ENCODE results near the gene APOL3. TPM values are rescaled to one million over a fixed set of nuclear protein-coding genes. Genes with fewer than 3 reads are reported as not detected.

APOL3 gene
- total RNA-seq, 1 donor from 2014 or later = not detected

DNA sequence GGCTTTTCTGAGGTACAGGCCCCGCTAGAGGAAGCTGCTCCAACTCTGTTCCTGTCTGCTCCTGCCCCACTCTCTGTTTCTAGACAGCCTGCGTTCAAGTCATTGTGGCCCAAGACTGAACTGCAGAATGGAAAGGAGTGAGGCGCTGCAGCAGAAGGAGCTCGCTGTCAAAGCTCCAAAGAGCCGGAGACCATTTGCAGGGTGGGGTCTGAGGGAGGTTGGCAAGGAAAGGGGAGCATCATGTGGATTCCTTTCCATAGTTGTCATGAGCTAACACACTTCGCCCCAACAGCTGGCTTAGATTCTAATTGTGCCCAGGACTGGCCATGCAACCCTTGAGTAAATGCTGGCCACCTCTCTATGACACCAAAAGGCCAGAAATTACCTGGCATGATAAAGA, 22.3 kb upstream of the APOL3 start:
- TF ChIP-seq, protein P1, sequence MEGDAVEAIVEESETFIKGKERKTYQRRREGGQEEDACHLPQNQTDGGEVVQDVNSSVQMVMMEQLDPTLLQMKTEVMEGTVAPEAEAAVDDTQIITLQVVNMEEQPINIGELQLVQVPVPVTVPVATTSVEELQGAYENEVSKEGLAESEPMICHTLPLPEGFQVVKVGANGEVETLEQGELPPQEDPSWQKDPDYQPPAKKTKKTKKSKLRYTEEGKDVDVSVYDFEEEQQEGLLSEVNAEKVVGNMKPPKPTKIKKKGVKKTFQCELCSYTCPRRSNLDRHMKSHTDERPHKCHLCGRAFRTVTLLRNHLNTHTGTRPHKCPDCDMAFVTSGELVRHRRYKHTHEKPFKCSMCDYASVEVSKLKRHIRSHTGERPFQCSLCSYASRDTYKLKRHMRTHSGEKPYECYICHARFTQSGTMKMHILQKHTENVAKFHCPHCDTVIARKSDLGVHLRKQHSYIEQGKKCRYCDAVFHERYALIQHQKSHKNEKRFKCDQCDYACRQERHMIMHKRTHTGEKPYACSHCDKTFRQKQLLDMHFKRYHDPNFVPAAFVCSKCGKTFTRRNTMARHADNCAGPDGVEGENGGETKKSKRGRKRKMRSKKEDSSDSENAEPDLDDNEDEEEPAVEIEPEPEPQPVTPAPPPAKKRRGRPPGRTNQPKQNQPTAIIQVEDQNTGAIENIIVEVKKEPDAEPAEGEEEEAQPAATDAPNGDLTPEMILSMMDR (IDR thresholded peaks at IDR 0.05; ENCODE audit: unreplicated experiment) = no peak
- Mint-ChIP-seq H3K4me1 (ENCODE audit: low read depth) (peaks cover 7% of the 10 kb centered on the region), H3K27me3 (peaks cover 8% of the 10 kb centered on the region)

DNA sequence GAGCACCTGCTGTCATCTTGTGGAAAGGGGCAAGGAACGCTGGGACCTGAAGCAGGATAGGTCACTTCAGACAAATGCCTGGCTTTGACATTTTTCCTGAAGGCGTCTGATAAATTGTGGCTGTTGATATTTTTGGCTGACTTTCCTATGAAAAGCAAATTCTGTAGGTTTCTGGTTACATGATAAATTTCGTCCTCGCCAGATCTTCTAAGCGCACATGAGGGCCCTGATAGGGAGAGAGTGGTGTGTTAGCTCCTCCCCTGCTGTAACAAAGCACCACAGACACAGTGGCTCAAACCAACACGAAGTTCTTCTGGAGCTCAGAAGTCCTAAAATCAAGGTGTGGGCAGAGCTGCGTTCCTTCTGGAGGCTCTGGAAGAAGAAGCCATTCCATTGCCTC, 21.5 kb upstream of the APOL3 start:
- Mint-ChIP-seq H3K4me3 (ENCODE audit: low read depth) (no peak overlapping the region), H3K4me1 (ENCODE audit: low read depth) (peaks cover 7% of the 10 kb centered on the region), H3K27me3 (peaks cover 8% of the 10 kb centered on the region), H3K27ac (no peak overlapping the region), H3K36me3 (ENCODE audit: insufficient read depth) (no peaks in the 10 kb centered on the region), H3K9me3 (ENCODE audit: low read depth) (no peaks in the 10 kb centered on the region)
- TF ChIP-seq, protein P1 (IDR thresholded peaks at IDR 0.05; ENCODE audit: unreplicated experiment) = no peak
- DNase-seq (ENCODE audit: low spot score, unreplicated experiment) = no peak

More for the DNA sequence above, 22.3 kb upstream of the APOL3 start:
- no peak overlapping the region for H3K27ac Mint-ChIP-seq
- H3K4me3 Mint-ChIP-seq (ENCODE audit: low read depth) = no peak overlapping the region
- H3K36me3 Mint-ChIP-seq (ENCODE audit: insufficient read depth) = no peaks in the 10 kb centered on the region
- DNase-seq (ENCODE audit: low spot score, unreplicated experiment) = no peak
- no peaks in the 10 kb centered on the region for H3K9me3 Mint-ChIP-seq (ENCODE audit: low read depth)

DNA sequence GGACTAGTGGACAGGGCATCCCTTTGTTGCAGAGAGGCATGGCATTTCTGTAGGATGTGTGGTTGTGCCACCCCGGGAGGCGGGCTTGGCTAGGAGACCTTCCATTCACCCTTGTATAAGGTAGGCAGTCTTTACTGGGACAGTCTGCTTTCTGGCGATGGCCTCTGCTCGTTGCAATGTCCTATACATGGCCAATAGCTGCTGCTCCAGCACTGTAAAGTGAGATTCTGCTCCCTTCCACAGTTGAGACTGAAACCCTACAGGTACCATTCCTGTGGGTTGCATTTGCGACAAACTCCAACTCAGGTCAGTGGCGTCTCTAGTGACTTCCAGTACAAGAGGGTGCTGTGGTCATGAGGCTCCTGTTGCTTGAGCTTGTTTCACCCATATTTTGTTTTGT, 20.4 kb upstream of the APOL3 start:
- peaks cover 2% of the 10 kb centered on the region for H3K9me3 Mint-ChIP-seq (ENCODE audit: low read depth)
- TF ChIP-seq, protein P1 (IDR thresholded peaks at IDR 0.05; ENCODE audit: unreplicated experiment) = no peak
- no peaks in the 10 kb centered on the region for H3K36me3 Mint-ChIP-seq (ENCODE audit: insufficient read depth)
- H3K4me1 Mint-ChIP-seq (ENCODE audit: low read depth) = peaks cover 7% of the 10 kb centered on the region
- no peak for DNase-seq (ENCODE audit: low spot score, unreplicated experiment)
- H3K27ac Mint-ChIP-seq = no peak overlapping the region
- H3K27me3 Mint-ChIP-seq = peaks cover 5% of the 10 kb centered on the region
- no peak overlapping the region for H3K4me3 Mint-ChIP-seq (ENCODE audit: low read depth)

DNA sequence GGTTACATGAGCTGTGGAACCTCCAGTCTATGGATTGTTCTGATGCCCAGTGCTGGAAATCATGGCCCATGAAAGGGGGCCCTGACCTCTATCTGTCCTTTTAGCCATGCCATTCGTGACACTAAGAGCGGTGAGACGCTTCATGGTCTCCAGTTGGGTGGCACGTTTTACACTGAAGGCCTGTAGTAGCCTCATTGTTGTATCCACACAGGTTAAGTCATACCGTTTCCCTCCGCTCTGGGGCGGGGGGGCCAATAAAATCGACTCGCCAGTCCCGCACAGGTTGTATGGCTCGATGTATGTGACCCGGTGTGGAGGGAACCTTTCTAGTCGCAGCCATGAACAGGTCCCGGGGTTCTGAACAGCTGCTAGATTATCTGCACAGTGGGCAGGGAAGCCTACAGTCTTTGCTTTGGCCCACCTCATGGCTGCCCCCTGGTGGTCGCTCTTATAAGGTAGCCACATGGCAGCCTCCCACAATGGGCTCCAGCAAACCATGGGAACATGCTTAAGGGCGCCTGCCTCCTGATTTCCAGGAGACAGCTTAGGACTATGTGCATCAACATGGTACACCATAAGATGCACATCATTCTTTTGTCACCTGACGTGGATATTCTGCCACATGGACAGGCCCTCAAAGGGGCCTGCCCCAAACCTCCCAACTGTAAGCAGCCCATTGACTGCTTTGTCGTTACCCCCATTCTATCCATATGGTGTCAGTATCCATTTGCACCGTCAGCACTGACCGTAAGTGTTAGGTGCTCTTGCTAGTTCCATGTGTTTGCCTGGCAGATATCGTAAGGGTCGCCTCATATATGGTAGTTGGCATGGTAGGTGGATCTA, 19.7 kb upstream of the APOL3 start:
- DNase-seq (ENCODE audit: low spot score, unreplicated experiment) = peak; percentile 69
- no peak overlapping the region for H3K4me3 Mint-ChIP-seq (ENCODE audit: low read depth)
- peaks cover 7% of the 10 kb centered on the region for H3K4me1 Mint-ChIP-seq (ENCODE audit: low read depth)
- no peaks in the 10 kb centered on the region for H3K36me3 Mint-ChIP-seq (ENCODE audit: insufficient read depth)
- peak overlapping the region; percentile 38 for H3K27ac Mint-ChIP-seq
- TF ChIP-seq, protein P1 (IDR thresholded peaks at IDR 0.05; ENCODE audit: unreplicated experiment) = peak; percentile 79
- peaks cover 6% of the 10 kb centered on the region for H3K9me3 Mint-ChIP-seq (ENCODE audit: low read depth)
- H3K27me3 Mint-ChIP-seq = peaks cover 5% of the 10 kb centered on the region

DNA sequence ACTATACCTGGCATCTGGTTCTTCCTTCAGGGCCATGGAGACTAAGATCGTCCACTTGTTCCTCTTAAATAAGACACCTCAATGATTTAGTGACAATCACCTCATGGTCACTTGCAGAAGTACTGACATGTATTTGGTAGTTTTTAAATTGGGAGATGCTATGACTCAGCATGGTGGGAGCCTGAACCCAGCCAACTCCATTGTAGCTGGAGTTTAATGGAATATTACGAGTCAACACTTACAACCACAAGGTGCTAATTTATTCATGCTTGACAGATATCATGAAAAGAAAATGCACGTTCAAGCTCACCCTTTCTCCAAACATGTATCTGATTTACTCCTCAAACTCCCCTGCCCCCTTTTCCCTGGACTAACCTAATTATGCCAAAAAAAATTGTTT, 16.6 kb upstream of the APOL3 start:
- TF ChIP-seq, protein P1 (IDR thresholded peaks at IDR 0.05; ENCODE audit: unreplicated experiment) = no peak
- Mint-ChIP-seq H3K27me3 (no peaks in the 10 kb centered on the region), H3K36me3 (ENCODE audit: insufficient read depth) (no peaks in the 10 kb centered on the region), H3K4me1 (ENCODE audit: low read depth) (peaks cover 3% of the 10 kb centered on the region), H3K4me3 (ENCODE audit: low read depth) (no peak overlapping the region), H3K27ac (no peak overlapping the region), H3K9me3 (ENCODE audit: low read depth) (peaks cover 6% of the 10 kb centered on the region)
- no peak for DNase-seq (ENCODE audit: low spot score, unreplicated experiment)
